Mucosa of descending colon (tissue), 3 donors: ENCODE data around the gene SPCS1. TPM values are rescaled to one million over a fixed set of nuclear protein-coding genes. Genes with fewer than 3 reads are reported as not detected.

ENCODE experiments used
- ATAC-seq: fragments of 200-7000 bp; cut with Tn5 transposase; one replicate; pipeline ENCODE4 v1.9.1; 2020; ENCODE audit warnings: mild to moderate bottlenecking, moderate library complexity
- DNase-seq, 3 donors: peaks; one replicate each; pipeline ENCODE4 v3.0.0-alpha.2; 2020
- H3K36me3 ChIP-seq: fragments of 200-600 bp; one replicate; pipeline ENCODE4 v1.8.0; 2021; ENCODE audit warnings: low read depth, mild to moderate bottlenecking
- H3K4me1 ChIP-seq: fragments of 200-600 bp; one replicate; pipeline ENCODE4 v1.8.0; 2021; ENCODE audit warnings: low read depth, mild to moderate bottlenecking
- H3K4me3 ChIP-seq: fragments of 200-600 bp; one replicate; pipeline ENCODE4 v1.8.0; 2021; ENCODE audit warnings: mild to moderate bottlenecking
- H3K9me3 ChIP-seq: fragments of 200-600 bp; one replicate; pipeline ENCODE4 v1.8.0; 2021; ENCODE audit warnings: mild to moderate bottlenecking
- CTCF ChIP-seq: fragments of 200-600 bp; IDR thresholded peaks from one replicate; pipeline ENCODE4 v1.8.0; 2022; ENCODE audit warnings: antibody characterized with exemption, mild to moderate bottlenecking
- intact Hi-C, 2 donors: fragments of 100-400 bp; cut with DNase I in 1 of 2; cut with micrococcal nuclease in 1 of 2; formaldehyde crosslinking; loops; one replicate each; pipeline versions ENCODE4 v1.11.0 to v1.11.1; 2022; cut with DNase I, micrococcal nuclease
- total RNA-seq, 3 donors: library from RNA; stranded (reverse); fragmentation: NEBNext Ultra II Directional in 2 of 3; extraction: Animal tissue kit (Norgen Biotek cat#: 25700) in 2 of 3; gene quantifications; one replicate each; pipeline versions ENCODE4 v1.2.1 to v1.2.4, GENCODE V29; 2021 to 2023
- donor health status: DM: no; HTN: no; CAD: no; lungs with moderate emphysema.
- donor health status: DM: no; HTN: no; CAD: no.
- donor health status: DM: no; HTN: yes; CAD: no.

The SPCS1 gene
- total RNA-seq, 3 donors from 2014 or later, result 61.0 to 105 (median 80.4) TPM

- intact Hi-C loops, result no loop called here
- H3K4me1 ChIP-seq, result peaks cover 27% of the 10 kb centered on the region
Observed at GRCh38 chr3:52683611-52684010, 22.3 kb upstream of the SPCS1 start.

GRCh38 chr3:52684184-52684583 is 21.7 kb upstream of the SPCS1 start:
- ATAC-seq (no peak), DNase-seq (no peak)
- Histone ChIP-seq H3K4me1 (peaks cover 27% of the 10 kb centered on the region), H3K9me3 (no peaks in the 10 kb centered on the region), H3K36me3 (no peaks in the 10 kb centered on the region), H3K4me3 (no peak overlapping the region)
- intact Hi-C loops, result no loop called here
- no peak for TF ChIP-seq CTCF

More at GRCh38 chr3:52683611-52684010, 22.3 kb upstream of the SPCS1 start:
- ATAC-seq (no peak), DNase-seq (no peak)
- H3K4me3 ChIP-seq, result no peak overlapping the region
- no peaks in the 10 kb centered on the region for H3K9me3 ChIP-seq
- TF ChIP-seq CTCF, result no peak
- H3K36me3 ChIP-seq, result no peaks in the 10 kb centered on the region

- Histone ChIP-seq H3K4me1 (peaks cover 27% of the 10 kb centered on the region), H3K36me3 (no peaks in the 10 kb centered on the region), H3K9me3 (no peaks in the 10 kb centered on the region), H3K4me3 (peak overlapping the region; percentile 44)
- ATAC-seq (peak; percentile 92), DNase-seq (peak; percentile 82 to 92 (median 91))
- intact Hi-C loops, result no loop called here
- TF ChIP-seq CTCF, result no peak
Observed at GRCh38 chr3:52685285-52685708, 20.6 kb upstream of the SPCS1 start.

- TF ChIP-seq CTCF, result no peak
- intact Hi-C loops, result no loop called here
Observed at GRCh38 chr3:52685709-52686691, 19.9 kb upstream of the SPCS1 start, which contains the start of the genes GNL3 and PBRM1. Gene GNL3, plus strand, starts transcription at chr3:52686032. Its CDS starts 61 bp downstream, at chr3:52686093. Gene PBRM1, minus strand, starts transcription at chr3:52685913.

GRCh38 chr3:52688266-52688665 is 17.6 kb upstream of the SPCS1 start:
- DNase-seq (no peak), ATAC-seq (no peak)
- Histone ChIP-seq H3K4me3 (no peak overlapping the region), H3K4me1 (peaks cover 27% of the 10 kb centered on the region), H3K9me3 (no peaks in the 10 kb centered on the region), H3K36me3 (no peaks in the 10 kb centered on the region)
- intact Hi-C loops, result no loop called here
- no peak for TF ChIP-seq CTCF

More at GRCh38 chr3:52685709-52686691, 19.9 kb upstream of the SPCS1 start, which contains the start of the genes GNL3 and PBRM1:
- H3K4me1 ChIP-seq, result peaks cover 27% of the 10 kb centered on the region
- DNase-seq (peak; percentile 94 to 96 (median 96)), ATAC-seq (peak; percentile 97)
- no peaks in the 10 kb centered on the region for H3K9me3 ChIP-seq
- no peaks in the 10 kb centered on the region for H3K36me3 ChIP-seq
- H3K4me3 ChIP-seq, result peak within 1 kb of the TSS; percentile 44
